Fibroblast of mammary gland (primary cell): ENCODE measurements around the gene FGF12.
"Not testable (repeated sequence)": the region's sequence is repeated elsewhere in the genome, so short reads cannot be mapped to it uniquely, and the experiment has no call there.

Experiments
- DNase-seq: peaks from one replicate; pipeline ENCODE4 v3.0.0-alpha.2; 2010; ENCODE audit warnings: low read depth
- H3K4me3 ChIP-seq: 2 replicates; pipeline ENCODE4 v1.5.1; 2011; ENCODE audit warnings: low read depth, mild to moderate bottlenecking, low read length, moderate library complexity; ENCODE audit not compliant: control insufficient read depth
- CTCF ChIP-seq: conservative IDR thresholded peaks from 2 replicates; pipeline ENCODE4 v1.5.1; 2011; ENCODE audit warnings: low read depth, low read length, inconsistent platforms; ENCODE audit not compliant: control insufficient read depth, insufficient read depth

Gene FGF12

GRCh38 chr3:192718156-192718555, 9.2 kb downstream of the FGF12 start:
- no peak for TF ChIP-seq CTCF
- H3K4me3 ChIP-seq: no peak overlapping the region

GRCh38 chr3:192715126-192715525, 12.2 kb downstream of the FGF12 start:
- no peak for TF ChIP-seq CTCF
- H3K4me3 ChIP-seq: no peak overlapping the region
- DNase-seq: no peak

More at GRCh38 chr3:192718156-192718555, 9.2 kb downstream of the FGF12 start:
- no peak for DNase-seq

GRCh38 chr3:192711126-192711525, 16.2 kb downstream of the FGF12 start:
- not testable (repeated sequence) for H3K4me3 ChIP-seq, DNase-seq

GRCh38 chr3:192710366-192710765, 17.0 kb downstream of the FGF12 start:
- H3K4me3 ChIP-seq: no peak overlapping the region
- DNase-seq: no peak
- no peak for TF ChIP-seq CTCF

- TF ChIP-seq CTCF: no peak
- peak; percentile 40 for DNase-seq
- no peak overlapping the region for H3K4me3 ChIP-seq
Measured at GRCh38 chr3:192706272-192706671, 21.1 kb downstream of the FGF12 start.

GRCh38 chr3:192700885-192701284, 26.5 kb downstream of the FGF12 start:
- no peak for DNase-seq
- H3K4me3 ChIP-seq: no peak overlapping the region
- no peak for TF ChIP-seq CTCF

- no peak overlapping the region for H3K4me3 ChIP-seq
- no peak for TF ChIP-seq CTCF
- no peak for DNase-seq
Measured at GRCh38 chr3:192696943-192697587, 30.3 kb downstream of the FGF12 start.
